HCT116 (cell line): ENCODE results near the gene PRPF6. TPM values are rescaled to one million over a fixed set of nuclear protein-coding genes. Genes with fewer than 3 reads are reported as not detected.

ENCODE experiments used
- ATAC-seq: fragments of 200-7000 bp; cut with Tn5 transposase; 2 replicates; pipeline ENCODE4 v1.9.1; 2020; ENCODE audit warnings: mild to moderate bottlenecking, moderate library complexity
- BruUV-seq: library from RNA; stranded (reverse); fragments of 400-500 nt; replicated peaks from 2 replicates; lab custom pipeline; 2021; lab: Mats Ljungman, UMichigan
- CTCF ChIA-PET: fragments of 300-600 bp; sonication (Branson Sonifier 250); formaldehyde crosslinking; loops from one replicate; lab custom pipeline; 2021; ENCODE audit warnings: antibody characterized with exemption; lab: Charles Lee
- POLR2A ChIA-PET: fragments of 300-600, 350-600 bp; sonication (Branson Sonifier 250); formaldehyde crosslinking; loops from one replicate; lab custom pipeline; 2021; ENCODE audit warnings: antibody characterized with exemption; lab: Charles Lee
- RAD21 ChIA-PET, 2 experiments: fragments of 300-600 bp; sonication (Branson Sonifier 250); formaldehyde crosslinking; loops; one replicate each; lab custom pipeline; 2023; ENCODE audit warnings: low total read pairs in 2 of 2; ENCODE audit not compliant: uncharacterized antibody in 2 of 2, unreplicated experiment in 2 of 2, low non-redundant PET in 1 of 2; lab: Charles Lee
- DNase-seq: peaks from one replicate; pipeline ENCODE4 v3.0.0-alpha.2; 2010; ENCODE audit warnings: low read depth, low spot score
- H2AFZ ChIP-seq: fragments of 200-600 bp; shearing (Covaris generic), sonication (generic); 2 replicates; pipeline ENCODE4 v1.6.1; 2017; ENCODE audit warnings: low read depth, mixed run types, mixed read lengths, antibody characterized with exemption, low read length; ENCODE audit not compliant: poor library complexity, severe bottlenecking
- H3K27ac ChIP-seq: 2 replicates; pipeline ENCODE4 v1.5.1; 2012; ENCODE audit warnings: low read depth, low read length
- H3K27me3 ChIP-seq: fragments of 200-600 bp; sonication (generic); 2 replicates; pipeline ENCODE4 v1.6.1; 2016; ENCODE audit warnings: mixed run types, low read length, mixed read lengths; ENCODE audit not compliant: insufficient read depth
- H3K36me3 ChIP-seq, 2 experiments: fragments of 200-500 bp in 1 of 2; fragments of 200-600 bp in 1 of 2; sonication (Bioruptor generic) in 1 of 2; sonication (generic) in 1 of 2; 2 replicates each; pipeline versions ENCODE4 v1.5.1 to v1.6.1; 2014 to 2016; ENCODE audit warnings: low read length in 2 of 2, inconsistent platforms in 1 of 2, mixed read lengths in 1 of 2, mixed run types in 1 of 2; ENCODE audit not compliant: insufficient read depth in 2 of 2, control insufficient read depth in 1 of 2
- H3K4me1 ChIP-seq, 2 experiments: fragments of 200-600 bp in 1 of 2; sonication (generic) in 1 of 2; 2 replicates each; pipeline versions ENCODE4 v1.5.1 to v1.6.1; 2012 to 2017; ENCODE audit warnings: low read length in 2 of 2, inconsistent platforms in 1 of 2, mild to moderate bottlenecking in 1 of 2, mixed read lengths in 1 of 2, mixed run types in 1 of 2, moderate library complexity in 1 of 2; ENCODE audit not compliant: insufficient read depth in 2 of 2, control insufficient read depth in 1 of 2
- H3K4me2 ChIP-seq: fragments of 200-600 bp; sonication (generic); 2 replicates; pipeline ENCODE4 v1.6.1; 2017; ENCODE audit warnings: mixed run types, low read length, mixed read lengths
- H3K4me3 ChIP-seq, 2 experiments: fragments of 200-600 bp in 1 of 2; sonication (generic) in 1 of 2; replicated peaks in 1 of 2; 2 replicates each; pipeline ENCODE4 v1.5.1; 2011 to 2016; ENCODE audit warnings: low read length in 2 of 2, control low read depth in 1 of 2, low read depth in 1 of 2, mild to moderate bottlenecking in 1 of 2, mixed read lengths in 1 of 2, mixed run types in 1 of 2
- H3K79me2 ChIP-seq: fragments of 200-600 bp; sonication (generic); 2 replicates; pipeline ENCODE4 v1.6.1; 2017; ENCODE audit warnings: mild to moderate bottlenecking, mixed run types, low read length, moderate library complexity, mixed read lengths; ENCODE audit not compliant: insufficient read depth
- H3K9ac ChIP-seq: fragments of 200-600 bp; sonication (generic); 2 replicates; pipeline ENCODE4 v1.6.1; 2016; ENCODE audit warnings: low read length, mixed read lengths
- H3K9me2 ChIP-seq: fragments of 200-600 bp; sonication (generic), shearing (Covaris generic); 2 replicates; pipeline ENCODE4 v1.6.1; 2017; ENCODE audit warnings: mixed run types, mild to moderate bottlenecking, moderate library complexity; ENCODE audit not compliant: insufficient read depth
- H3K9me3 ChIP-seq, 2 experiments: fragments of 200-500 bp in 1 of 2; fragments of 200-600 bp in 1 of 2; sonication (Bioruptor generic) in 1 of 2; sonication (generic) in 1 of 2; 2 replicates each; pipeline ENCODE4 v1.6.1; 2014 to 2017; ENCODE audit warnings: low read length in 2 of 2, mixed read lengths in 2 of 2, inconsistent platforms in 1 of 2, low read depth in 1 of 2, mild to moderate bottlenecking in 1 of 2, mixed run types in 1 of 2, moderate library complexity in 1 of 2; ENCODE audit not compliant: control insufficient read depth in 1 of 2, insufficient read depth in 1 of 2
- H4K20me1 ChIP-seq: fragments of 200-600 bp; sonication (generic), shearing (Covaris generic); 2 replicates; pipeline ENCODE4 v1.6.1; 2017; ENCODE audit warnings: mixed run types, mild to moderate bottlenecking, moderate library complexity; ENCODE audit not compliant: insufficient read depth
- CBX3 ChIP-seq: IDR thresholded peaks from 2 replicates; pipeline ENCODE4 v1.6.1; 2012; ENCODE audit warnings: low read depth
- CEBPB ChIP-seq: IDR thresholded peaks from 2 replicates; pipeline ENCODE4 v1.6.1; 2012; ENCODE audit warnings: low read depth
- EGR1 ChIP-seq: IDR thresholded peaks from 2 replicates; pipeline ENCODE4 v1.6.1; 2012; ENCODE audit warnings: low read depth
- EZH2 ChIP-seq: fragments of 200-600 bp; sonication (generic); IDR thresholded peaks from 2 replicates; pipeline ENCODE4 v1.6.1; 2017; ENCODE audit warnings: antibody characterized with exemption, mixed run types
- FOSL1 ChIP-seq: IDR thresholded peaks from 2 replicates; pipeline ENCODE4 v1.6.1; 2012; ENCODE audit warnings: low read depth
- POLR2A ChIP-seq: IDR thresholded peaks from 2 replicates; pipeline ENCODE4 v1.7.0; 2011; ENCODE audit warnings: borderline replicate concordance; ENCODE audit not compliant: insufficient read depth, insufficient read length; ENCODE audit errors: extremely low read depth
- RAD21 ChIP-seq: IDR thresholded peaks from 2 replicates; pipeline ENCODE4 v1.6.1; 2012; ENCODE audit warnings: low read depth, mild to moderate bottlenecking
- REST ChIP-seq: IDR thresholded peaks from 2 replicates; pipeline ENCODE4 v1.6.1; 2012; ENCODE audit warnings: low read depth
- intact Hi-C: fragments of 100-400 bp; cut with micrococcal nuclease; formaldehyde crosslinking; loops from 2 replicates; pipeline ENCODE4 v1.10.0; 2022
- total RNA-seq: library from RNA; stranded (reverse); gene quantifications from one replicate; pipeline ENCODE4 v1.2.1, GENCODE V29; 2021; ENCODE audit not compliant: unreplicated experiment

PRPF6 gene
- total RNA-seq, 1 experiment from 2014 or later: 74.9 TPM

GRCh38 chr20:64042054-64042781, 61.3 kb downstream of the PRPF6 start (continued):
- no peak for TF ChIP-seq REST
- TF ChIP-seq, all 23 proteins: peak for 0

- peaks cover 23 to 31% of the 10 kb centered on the region in 2 experiments for H3K4me1 ChIP-seq
- H3K79me2 ChIP-seq: no peaks in the 10 kb centered on the region
- no peak overlapping the region for H3K4me2 ChIP-seq
- no peak for TF ChIP-seq EGR1
- no peak for TF ChIP-seq POLR2A
- TF ChIP-seq EZH2: no peak
- TF ChIP-seq CEBPB: no peak
- no peak for TF ChIP-seq FOSL1
- TF ChIP-seq RAD21: no peak
- TF ChIP-seq CBX3: no peak
- H3K4me3 ChIP-seq: no peak overlapping the region
- CTCF ChIA-PET: no interaction called here
- no peaks in the 10 kb centered on the region for H3K9me3 ChIP-seq
- no peak for ATAC-seq
- no peaks in the 10 kb centered on the region for H3K36me3 ChIP-seq
- no peak overlapping the region for H3K27ac ChIP-seq
- BruUV-seq: no TSS peak
- no peak overlapping the region for H2AFZ ChIP-seq
- no peak overlapping the region for H3K9ac ChIP-seq
- H4K20me1 ChIP-seq: no peaks in the 10 kb centered on the region
- no peaks in the 10 kb centered on the region for H3K27me3 ChIP-seq
- no peak for DNase-seq
- POLR2A ChIA-PET: no interaction called here
- RAD21 ChIA-PET: no interaction called here
- no peaks in the 10 kb centered on the region for H3K9me2 ChIP-seq
- intact Hi-C loops: no loop called here
Observed at GRCh38 chr20:64043768-64044167, 62.8 kb downstream of the PRPF6 start.
